H1 (cell line): ENCODE measurements around the gene PLD2. TPM values are rescaled to one million over a fixed set of nuclear protein-coding genes. Genes with fewer than 3 reads are reported as not detected.

Experiments used
- ASH2L ChIP-seq: fragments of 200-600, 300-600 bp; sonication (generic); IDR thresholded peaks from one replicate; pipeline ENCODE4 v1.7.1; 2017; ENCODE audit warnings: low read length
- CBX5 ChIP-seq: fragments of 300-800, 300-1000 bp; sonication (generic); IDR thresholded peaks from 2 replicates; pipeline ENCODE4 v1.7.1; 2016; ENCODE audit warnings: antibody characterized with exemption, low read length, low read depth
- CBX8 ChIP-seq: fragments of 300-800, 300-1000 bp; sonication (generic); IDR thresholded peaks from 2 replicates; pipeline ENCODE4 v1.7.1; 2016; ENCODE audit warnings: low read depth, low read length, borderline replicate concordance
- CHD1 ChIP-seq: IDR thresholded peaks from 2 replicates; pipeline ENCODE4 v1.6.1; 2012; ENCODE audit warnings: low read depth, low read length, improper control_type of control experiment
- EP300 ChIP-seq, 2 experiments: IDR thresholded peaks; 1 replicate in 1 of 2; 2 replicates in 1 of 2; pipeline ENCODE4 v1.6.1; 2011 to 2012; ENCODE audit warnings: low read depth in 2 of 2, low read length in 2 of 2, mild to moderate bottlenecking in 2 of 2, borderline replicate concordance in 1 of 2, inconsistent platforms in 1 of 2, moderate library complexity in 1 of 2
- HDAC2 ChIP-seq, 2 experiments: fragments of 300-600 bp in 1 of 2; sonication (generic) in 1 of 2; IDR thresholded peaks; 2 replicates each; pipeline ENCODE4 v1.6.1; 2011 to 2012; ENCODE audit warnings: low read depth in 2 of 2, low read length in 2 of 2, mild to moderate bottlenecking in 2 of 2, moderate library complexity in 2 of 2, borderline replicate concordance in 1 of 2, inconsistent platforms in 1 of 2
- JUN ChIP-seq: IDR thresholded peaks from 2 replicates; pipeline ENCODE4 v1.6.1; 2011; ENCODE audit warnings: low read depth, mild to moderate bottlenecking, improper control_type of control experiment, low read length
- KDM5A ChIP-seq: fragments of 200-600 bp; IDR thresholded peaks from 2 replicates; pipeline ENCODE4 v1.7.1; 2012; ENCODE audit warnings: mild to moderate bottlenecking, low read length, inconsistent platforms, mixed read lengths
- MAFK ChIP-seq: IDR thresholded peaks from 2 replicates; pipeline ENCODE4 v1.6.1; 2012; ENCODE audit warnings: low read depth, mild to moderate bottlenecking, improper control_type of control experiment, low read length
- RAD21 ChIP-seq, 2 experiments: IDR thresholded peaks in 1 of 2; conservative IDR thresholded peaks in 1 of 2; 2 replicates each; pipeline ENCODE4 v1.6.1; 2011; ENCODE audit warnings: low read depth in 2 of 2, low read length in 2 of 2, improper control_type of control experiment in 1 of 2, inconsistent platforms in 1 of 2, mild to moderate bottlenecking in 1 of 2, moderate library complexity in 1 of 2
- SIN3A ChIP-seq, 2 experiments: IDR thresholded peaks in 1 of 2; conservative IDR thresholded peaks in 1 of 2; 2 replicates each; pipeline ENCODE4 v1.6.1; 2011 to 2012; ENCODE audit warnings: low read length in 2 of 2, improper control_type of control experiment in 1 of 2, low read depth in 1 of 2, mild to moderate bottlenecking in 1 of 2
- SIRT6 ChIP-seq: IDR thresholded peaks from one replicate; pipeline ENCODE4 v1.7.1; 2012; ENCODE audit warnings: low read length, inconsistent platforms
- SP2 ChIP-seq: IDR thresholded peaks from 2 replicates; pipeline ENCODE4 v1.6.1; 2012; ENCODE audit warnings: mild to moderate bottlenecking, low read length, inconsistent platforms
- TAF7 ChIP-seq: optimal IDR thresholded peaks from 2 replicates; pipeline ENCODE3; 2011; ENCODE audit warnings: low read depth, mild to moderate bottlenecking, inconsistent platforms, low read length, moderate library complexity, borderline replicate concordance
- TCF12 ChIP-seq: IDR thresholded peaks from 2 replicates; pipeline ENCODE4 v1.6.1; 2011; ENCODE audit warnings: low read depth, mild to moderate bottlenecking, low read length
- ZNF274 ChIP-seq: IDR thresholded peaks from 2 replicates; pipeline ENCODE4 v1.7.0; 2012; ENCODE audit warnings: low read length, borderline replicate concordance; ENCODE audit errors: extremely low read depth
- polyA plus RNA-seq, 7 experiments: library from polyadenylated mRNA; depleted of rRNA in 3 of 7; stranded (reverse) in 5 of 7; unstranded in 2 of 7; fragments of >200 nt in 5 of 7; fragments of 200-250 nt in 2 of 7; gene quantifications; 1 replicate in 5 of 7; 2 replicates in 1 of 7; 4 replicates in 1 of 7; pipeline versions ENCODE4 v1.2.1 to v1.2.3, GENCODE V29; 2011 to 2013; ENCODE audit warnings: missing spikeins in 2 of 7, mixed read lengths in 2 of 7
- total RNA-seq: library from RNA; stranded (reverse); fragmentation: NEBNext Ultra II Directional; extraction: Animal tissue kit (Norgen Biotek cat#: 25700); gene quantifications from 2 replicates; pipeline ENCODE4 v1.2.1, GENCODE V29; 2021
- TF ChIP-seq, protein P1 (sequence below): IDR thresholded peaks from 2 replicates; pipeline ENCODE4 v1.6.1; 2012; ENCODE audit warnings: inconsistent platforms
- TF ChIP-seq, protein P2 (sequence below): IDR thresholded peaks from 2 replicates; pipeline ENCODE4 v1.6.1; 2011; ENCODE audit warnings: low read depth, mild to moderate bottlenecking, low read length; ENCODE audit not compliant: insufficient read depth
- TF ChIP-seq, protein P3 (sequence below): IDR thresholded peaks from 2 replicates; pipeline ENCODE4 v1.6.1; 2011; ENCODE audit warnings: low read length, improper control_type of control experiment

PLD2 gene
- total and polyA plus RNA-seq, 2 of the 8 experiments (the other 6 are each of a cell fraction or from before 2014, with no cell fraction given): 44.3 to 48.4 TPM

DNA sequence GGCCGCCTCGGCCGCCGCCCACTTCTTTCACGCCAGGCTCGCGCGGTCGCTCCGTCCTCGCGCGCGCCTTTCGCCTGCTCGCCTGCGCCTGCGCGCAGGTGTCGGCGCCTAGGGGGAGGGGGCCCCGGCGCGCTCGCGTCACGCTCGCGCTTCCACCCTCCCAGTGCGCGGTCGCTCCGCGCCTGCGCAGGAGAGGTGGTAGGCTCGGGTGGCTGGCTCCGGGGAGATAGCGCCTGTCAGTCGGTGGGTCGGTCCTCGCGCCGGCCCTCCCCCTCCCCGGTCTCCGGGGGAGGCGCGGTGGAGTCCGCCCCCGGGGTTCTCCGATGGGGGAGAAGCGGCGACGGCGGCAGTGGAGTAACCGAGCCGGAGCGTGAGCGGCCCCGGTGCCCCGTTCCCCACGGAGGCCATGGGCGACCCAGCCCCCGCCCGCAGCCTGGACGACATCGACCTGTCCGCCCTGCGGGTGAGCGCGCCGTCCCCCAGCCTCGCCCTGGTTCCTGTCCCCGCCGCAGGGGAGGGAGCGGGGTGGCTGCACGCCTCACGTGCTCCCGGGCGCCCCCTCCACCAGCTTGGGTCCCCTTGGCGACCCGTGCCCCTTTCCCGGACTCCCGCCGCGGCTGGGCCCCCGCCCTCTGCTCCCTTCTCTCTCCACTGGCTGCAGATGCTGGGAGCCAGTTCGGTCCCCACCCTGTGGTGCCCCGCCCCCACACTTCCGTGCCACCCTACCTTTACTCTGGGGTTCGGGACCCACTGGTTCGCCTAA lies 26.4 kb downstream of the PLD2 start, which contains the start of gene MINK1 (continued):
- peak; percentile 74 for TF ChIP-seq ASH2L
- TF ChIP-seq JUN: no peak
- TF ChIP-seq RAD21 (IDR thresholded peaks at IDR 0.05 in 1 of 2, conservative IDR thresholded peaks at IDR 0.05 in 1 of 2; ENCODE audit: low read depth in 2 of 2, low read length in 2 of 2): no peak
- TF ChIP-seq SIN3A (conservative IDR thresholded peaks at IDR 0.05 in 1 of 2, IDR thresholded peaks at IDR 0.05 in 1 of 2; ENCODE audit: low read depth in 1 of 2, low read length in 2 of 2): peak in 1 of 2 experiments; percentile 35; a peak in 1 of 4 replicates
- TF ChIP-seq, protein P1, sequence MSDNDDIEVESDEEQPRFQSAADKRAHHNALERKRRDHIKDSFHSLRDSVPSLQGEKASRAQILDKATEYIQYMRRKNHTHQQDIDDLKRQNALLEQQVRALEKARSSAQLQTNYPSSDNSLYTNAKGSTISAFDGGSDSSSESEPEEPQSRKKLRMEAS: peak; percentile 45
- no peak for TF ChIP-seq SP2
- no peak for TF ChIP-seq EP300 (IDR thresholded peaks at IDR 0.05; ENCODE audit: borderline replicate concordance in 1 of 2, low read depth in 2 of 2, low read length in 2 of 2)
- no peak for TF ChIP-seq ZNF274
- no peak for TF ChIP-seq CHD1
- TF ChIP-seq, protein P2, sequence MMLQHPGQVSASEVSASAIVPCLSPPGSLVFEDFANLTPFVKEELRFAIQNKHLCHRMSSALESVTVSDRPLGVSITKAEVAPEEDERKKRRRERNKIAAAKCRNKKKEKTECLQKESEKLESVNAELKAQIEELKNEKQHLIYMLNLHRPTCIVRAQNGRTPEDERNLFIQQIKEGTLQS: 0 out of 2 replicates have a peak, but pooled peaks have one; percentile 28
- no peak for TF ChIP-seq KDM5A
- no peak for TF ChIP-seq CBX5
- TF ChIP-seq TCF12: no peak
- no peak for TF ChIP-seq TAF7
- TF ChIP-seq CBX8: no peak
- TF ChIP-seq, protein P3, sequence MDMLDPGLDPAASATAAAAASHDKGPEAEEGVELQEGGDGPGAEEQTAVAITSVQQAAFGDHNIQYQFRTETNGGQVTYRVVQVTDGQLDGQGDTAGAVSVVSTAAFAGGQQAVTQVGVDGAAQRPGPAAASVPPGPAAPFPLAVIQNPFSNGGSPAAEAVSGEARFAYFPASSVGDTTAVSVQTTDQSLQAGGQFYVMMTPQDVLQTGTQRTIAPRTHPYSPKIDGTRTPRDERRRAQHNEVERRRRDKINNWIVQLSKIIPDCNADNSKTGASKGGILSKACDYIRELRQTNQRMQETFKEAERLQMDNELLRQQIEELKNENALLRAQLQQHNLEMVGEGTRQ: no peak
- TF ChIP-seq SIRT6: no peak
- TF ChIP-seq HDAC2 (IDR thresholded peaks at IDR 0.05; ENCODE audit: borderline replicate concordance in 1 of 2, low read depth in 2 of 2, low read length in 2 of 2): no peak; a peak in 1 of 4 replicates
- TF ChIP-seq MAFK: no peak
